Upper lobe of left lung (tissue), 4 donors: ENCODE results near the gene MC2R.

ENCODE experiments used
- CTCF ChIP-seq, 6 experiments: fragments of 450-650 bp in 4 of 6; fragments of 200-600 bp in 2 of 6; sonication (generic) in 2 of 6; IDR thresholded peaks; one replicate each; pipeline ENCODE4 v1.5.1; 2016 to 2019; ENCODE audit warnings: antibody characterized with exemption in 6 of 6
- POLR2AphosphoS5 ChIP-seq, 2 donors: sonication (generic); formaldehyde crosslinking; IDR thresholded peaks; one replicate each; pipeline ENCODE4 v1.5.1; 2017; ENCODE audit warnings: antibody characterized with exemption in 2 of 2

DNA sequence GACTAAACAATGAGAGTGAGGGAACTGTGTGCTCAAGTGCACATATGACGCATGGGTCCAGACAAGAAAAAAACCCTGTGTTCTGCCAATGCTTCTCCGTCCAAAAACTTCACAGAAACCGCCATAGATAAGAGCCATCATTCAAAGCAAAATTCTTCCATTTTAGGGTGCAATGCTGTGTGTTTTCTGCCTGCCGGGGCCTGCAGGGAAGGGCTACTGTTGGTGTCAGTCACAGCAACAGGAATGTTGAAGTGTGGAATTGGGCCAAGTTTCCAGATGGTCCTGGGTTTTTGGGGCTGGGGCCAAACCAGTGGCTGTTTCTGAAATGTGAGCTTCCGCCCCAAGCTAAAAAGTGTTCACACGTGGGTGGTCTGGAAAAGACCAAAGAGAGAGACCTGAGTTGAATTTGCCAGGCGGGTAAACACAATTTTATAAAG is 677 bp upstream of the MC2R start:
- TF ChIP-seq POLR2AphosphoS5 (IDR thresholded peaks at IDR 0.05) (no peak), CTCF (IDR thresholded peaks at IDR 0.05) (no peak)
